ENCODE measurements around the gene RABGEF1.
"Not testable (repeated sequence)": the region's sequence is repeated elsewhere in the genome, so short reads cannot be mapped to it uniquely, and the experiment has no call there.

RABGEF1 gene

DNA sequence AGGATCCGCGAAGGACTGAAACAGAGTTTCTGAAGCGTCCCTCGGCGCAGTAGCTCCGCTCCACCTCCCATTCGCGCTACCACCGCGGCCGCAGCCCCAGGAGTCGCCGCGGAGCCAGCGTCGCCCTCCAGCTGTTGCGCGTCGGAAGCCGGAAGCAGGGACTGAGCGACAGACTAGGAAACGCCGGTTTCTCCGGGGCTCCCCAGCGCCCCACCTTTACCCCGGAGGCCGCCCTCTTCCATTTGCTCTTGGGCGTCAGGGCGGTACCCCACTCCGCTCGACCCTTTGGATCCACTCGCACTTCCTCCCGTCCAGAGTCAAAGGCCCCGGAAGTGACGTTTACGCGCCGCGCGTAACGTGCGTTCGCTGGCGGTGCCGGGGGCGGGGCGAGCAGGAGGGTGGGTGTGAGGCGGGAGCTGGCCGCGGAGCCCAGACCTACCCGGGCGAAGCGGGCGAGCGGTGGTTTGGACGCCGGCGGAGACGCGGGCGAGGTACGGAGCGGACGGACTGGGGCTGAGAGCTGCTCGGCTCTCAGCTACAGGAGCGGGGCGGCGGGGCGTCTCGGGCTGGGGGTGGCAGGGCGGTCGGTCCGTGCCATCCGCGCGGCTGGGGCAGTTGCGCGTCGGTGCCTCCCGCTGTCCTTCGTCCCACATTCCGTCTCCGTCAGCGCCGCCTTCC is at the start of gene RABGEF1:
TSS of gene RABGEF1 (plus strand) at position 432 of the 678 bp plus-strand sequence. CDS start 31,167 bp downstream, outside the sequence.
- DNase-seq, result peak; percentile 99

GRCh38 chr7:66693331-66693730 is 47.2 kb upstream of the RABGEF1 start:
- DNase-seq, result no peak

- DNase-seq, result no peak
Observed at GRCh38 chr7:66694286-66694685, 46.2 kb upstream of the RABGEF1 start.

DNA sequence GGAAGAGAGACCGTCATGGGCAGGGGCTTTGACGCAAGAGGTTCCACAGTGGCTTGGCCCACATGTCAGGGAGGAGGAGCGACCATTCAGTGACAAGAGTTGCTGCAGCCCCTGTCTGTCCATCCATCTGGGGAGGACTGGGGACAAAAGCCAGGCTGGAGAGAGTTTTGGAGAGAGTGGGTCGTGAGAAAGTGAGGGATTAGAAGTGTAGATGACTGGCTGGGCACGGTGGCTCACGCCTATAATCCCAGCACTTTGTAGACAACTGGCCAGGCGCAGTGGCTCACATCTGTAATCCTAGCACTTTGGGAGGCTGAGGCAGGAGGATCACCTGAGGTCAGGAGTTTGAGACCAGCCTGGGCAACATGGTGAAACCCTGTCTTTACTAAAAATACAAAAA is 45.1 kb upstream of the RABGEF1 start:
- DNase-seq, result not testable (repeated sequence)

DNA sequence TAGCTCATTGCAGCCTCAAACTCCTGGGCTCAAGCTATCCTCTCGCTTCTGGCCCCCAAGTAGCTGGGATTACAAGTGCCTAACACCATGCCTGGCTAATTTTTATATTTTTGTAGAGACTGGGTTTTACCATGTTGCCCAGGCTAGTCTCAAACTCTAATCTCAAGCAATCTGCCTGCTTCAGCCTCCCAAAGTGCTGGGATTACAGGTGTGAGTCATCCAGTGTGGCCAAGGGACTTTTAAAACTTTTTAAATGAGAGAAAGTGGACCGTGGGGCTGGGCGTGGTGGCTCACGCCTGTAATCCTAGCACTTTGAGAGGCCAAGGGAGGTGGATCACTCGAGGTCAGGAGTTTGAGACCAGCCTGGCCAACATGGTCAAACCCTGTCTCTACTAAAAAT is 44.4 kb upstream of the RABGEF1 start:
- DNase-seq, result not testable (repeated sequence)

DNA sequence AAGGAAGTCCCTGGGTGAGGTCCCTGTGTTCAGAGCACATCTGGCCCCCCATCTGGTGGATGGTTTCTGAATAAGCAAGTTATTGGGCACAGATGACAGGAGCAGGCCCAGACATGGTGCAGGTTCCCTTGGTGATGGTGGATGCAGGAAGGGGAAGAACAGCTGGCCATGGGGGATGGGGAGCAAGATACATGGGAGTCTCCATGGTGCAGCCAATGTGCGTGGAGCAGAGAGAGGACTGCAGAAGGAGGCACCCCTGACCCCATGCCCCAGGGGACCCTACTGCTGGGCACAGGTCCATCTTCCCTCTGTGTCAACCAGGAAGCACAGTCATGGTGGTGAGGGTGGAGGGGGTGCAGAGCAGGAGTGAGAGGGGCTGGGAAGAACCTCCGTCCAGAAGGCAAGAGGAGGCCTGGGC is 43.8 kb upstream of the RABGEF1 start:
- DNase-seq, result no peak

- DNase-seq, result no peak
Observed at GRCh38 chr7:66697449-66698438, 42.8 kb upstream of the RABGEF1 start.

DNA sequence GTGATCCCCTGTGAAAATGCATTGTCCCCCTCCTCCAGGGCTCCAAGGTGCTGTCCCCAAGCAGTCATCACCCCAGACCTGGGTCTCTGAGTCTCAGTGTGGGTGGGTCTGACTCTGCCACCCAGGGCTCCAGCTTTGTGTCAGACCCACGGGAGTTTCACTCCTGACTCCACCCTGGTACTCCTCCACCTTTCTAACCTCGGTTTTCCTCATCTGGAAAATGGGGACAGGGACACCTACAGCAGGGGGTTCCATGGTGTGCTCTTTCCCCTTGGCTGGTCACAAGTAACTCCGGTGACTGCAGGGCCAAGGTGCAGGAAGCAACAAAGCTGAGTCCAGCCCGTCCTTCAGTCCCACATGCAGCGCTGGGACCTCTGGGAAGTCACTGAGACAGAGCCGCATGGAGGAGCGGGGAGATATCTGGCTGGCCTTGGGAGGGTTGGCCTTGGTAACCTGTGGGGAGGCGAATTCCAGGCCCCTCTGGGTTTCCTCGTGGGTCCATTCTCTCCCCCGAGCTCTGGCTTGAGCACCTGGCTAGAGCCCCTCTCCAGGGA is 41.8 kb upstream of the RABGEF1 start:
- no peak for DNase-seq

DNA sequence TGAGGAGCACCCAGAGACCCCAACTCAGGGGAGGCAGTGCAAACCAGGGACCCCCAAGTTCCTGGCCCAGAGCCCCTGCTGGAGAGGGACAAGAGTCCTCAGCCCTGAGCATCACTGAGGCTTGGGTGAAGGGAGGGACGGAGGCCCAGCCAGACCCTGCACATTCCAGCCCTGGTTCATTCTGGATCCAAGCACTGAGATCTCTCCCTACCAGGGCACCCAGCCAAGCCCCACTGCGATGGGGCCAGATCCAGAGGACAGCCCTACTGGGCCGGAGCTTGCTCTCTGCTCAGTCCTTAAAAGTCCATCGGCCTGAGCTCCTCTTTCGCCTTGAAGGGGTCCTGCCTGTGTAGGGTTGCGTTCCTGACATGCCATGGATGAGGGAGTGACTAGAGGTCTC is 40.5 kb upstream of the RABGEF1 start:
- DNase-seq, result no peak

GRCh38 chr7:66700633-66701131 is 39.9 kb upstream of the RABGEF1 start:
- no peak for DNase-seq

DNA sequence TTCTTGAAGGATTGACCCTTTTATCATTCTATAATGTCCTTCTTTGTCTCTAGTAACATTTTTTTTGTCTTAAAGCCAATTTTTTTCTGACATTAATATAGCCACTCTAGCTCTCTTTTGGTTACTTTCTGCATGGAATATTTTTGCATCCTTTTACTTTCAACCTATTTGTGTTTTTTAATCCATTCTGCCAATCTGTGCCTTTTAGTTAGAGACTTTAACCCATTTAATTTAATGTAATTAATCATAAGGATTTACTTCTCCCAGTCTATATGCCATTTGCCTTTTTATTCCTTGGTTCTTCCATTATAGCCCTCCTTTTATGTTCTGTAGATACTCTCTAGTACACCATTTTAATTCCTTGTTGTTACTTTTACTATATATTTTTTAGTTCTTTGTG is 32.7 kb upstream of the RABGEF1 start:
- DNase-seq, result no peak

DNA sequence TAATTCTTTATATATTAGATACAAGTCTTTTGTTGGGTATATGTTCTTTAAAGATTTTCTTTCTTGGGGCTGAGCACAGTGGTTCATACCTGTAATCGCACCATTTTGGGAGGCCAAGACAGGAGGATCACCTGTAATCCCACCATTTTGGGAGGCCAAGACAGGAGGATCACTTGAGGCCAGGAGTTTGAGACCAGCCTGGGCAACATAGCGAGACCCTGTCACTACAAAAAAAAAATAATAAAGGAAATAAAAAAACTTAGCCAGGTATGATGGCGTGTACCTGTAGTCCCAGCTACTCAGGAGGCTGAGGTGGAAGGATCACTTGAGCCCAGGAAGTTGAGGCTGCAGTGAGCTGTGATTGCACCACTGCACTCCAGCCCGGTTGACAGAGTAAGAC is 29.8 kb upstream of the RABGEF1 start:
- DNase-seq, result not testable (repeated sequence)

DNA sequence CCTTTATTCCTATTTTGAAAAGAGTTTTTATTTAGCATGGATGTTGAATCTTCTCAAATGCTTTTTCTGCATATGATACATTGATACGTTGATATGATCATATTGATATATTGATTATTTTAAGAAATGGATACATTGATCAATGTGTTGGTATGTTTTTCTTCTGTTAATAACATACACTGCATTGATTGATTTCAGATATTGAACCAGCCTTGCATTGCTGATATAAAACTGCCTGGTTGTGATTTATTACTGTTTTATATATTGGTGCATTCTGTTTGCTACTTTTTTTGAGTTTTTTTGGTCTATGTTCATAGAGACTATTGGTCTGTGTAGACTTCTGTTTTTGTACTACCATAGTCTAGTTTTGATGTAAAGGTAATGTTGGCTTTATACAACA is 26.8 kb upstream of the RABGEF1 start:
- no peak for DNase-seq

- not testable (repeated sequence) for DNase-seq
Observed at GRCh38 chr7:66716634-66717033, 23.9 kb upstream of the RABGEF1 start.

DNA sequence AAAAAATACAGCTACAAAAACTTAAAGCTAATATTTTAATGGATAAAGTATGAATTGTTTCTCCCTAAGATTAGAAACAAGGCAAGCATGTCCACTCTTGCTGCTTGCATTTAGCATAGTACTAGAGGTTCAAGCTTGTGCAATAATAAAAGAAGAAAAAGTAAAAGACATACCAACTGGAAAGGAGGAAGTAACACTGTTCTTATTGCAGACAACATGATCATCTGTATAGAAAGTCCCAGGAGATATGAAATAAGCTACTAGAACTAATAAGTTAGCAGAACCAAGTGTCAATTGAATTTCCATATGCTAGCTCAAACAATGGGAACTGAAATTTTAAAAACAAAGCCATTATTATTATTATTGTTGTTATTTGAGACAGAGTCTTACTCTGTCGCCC is 20.0 kb upstream of the RABGEF1 start:
- no peak for DNase-seq

DNA sequence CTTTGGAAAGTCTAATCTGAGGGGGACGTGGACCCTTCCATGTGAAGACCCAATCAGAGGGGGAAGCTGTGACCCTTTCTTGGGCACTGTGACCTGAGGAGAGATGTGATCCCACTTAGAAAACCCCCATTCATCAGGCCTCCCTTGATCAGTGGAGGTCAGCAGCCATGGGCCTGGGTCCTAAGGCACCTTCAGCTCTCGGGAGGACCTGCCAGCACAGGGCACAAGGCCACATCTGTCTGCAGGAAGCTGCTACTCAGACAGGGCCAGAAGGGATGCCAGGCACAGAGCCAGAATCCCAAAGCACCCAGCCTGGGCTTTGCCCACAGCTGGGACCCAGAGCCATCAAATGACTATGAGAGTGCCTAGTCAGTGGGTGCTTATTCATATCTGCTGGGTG is 14.7 kb upstream of the RABGEF1 start:
- no peak for DNase-seq

- no peak for DNase-seq
Observed at GRCh38 chr7:66727058-66727457, 13.5 kb upstream of the RABGEF1 start.

- no peak for DNase-seq
Observed at GRCh38 chr7:66728571-66728970, 12.0 kb upstream of the RABGEF1 start.

- DNase-seq, result no peak
Observed at GRCh38 chr7:66729274-66729673, 11.3 kb upstream of the RABGEF1 start.

GRCh38 chr7:66731986-66732385 is 8.5 kb upstream of the RABGEF1 start:
- DNase-seq, result no peak

GRCh38 chr7:66732439-66732838 is 8.1 kb upstream of the RABGEF1 start:
- no peak for DNase-seq

- DNase-seq, result no peak
Observed at GRCh38 chr7:66734006-66734405, 6.5 kb upstream of the RABGEF1 start.

GRCh38 chr7:66735154-66735553 is 5.4 kb upstream of the RABGEF1 start:
- no peak for DNase-seq

DNA sequence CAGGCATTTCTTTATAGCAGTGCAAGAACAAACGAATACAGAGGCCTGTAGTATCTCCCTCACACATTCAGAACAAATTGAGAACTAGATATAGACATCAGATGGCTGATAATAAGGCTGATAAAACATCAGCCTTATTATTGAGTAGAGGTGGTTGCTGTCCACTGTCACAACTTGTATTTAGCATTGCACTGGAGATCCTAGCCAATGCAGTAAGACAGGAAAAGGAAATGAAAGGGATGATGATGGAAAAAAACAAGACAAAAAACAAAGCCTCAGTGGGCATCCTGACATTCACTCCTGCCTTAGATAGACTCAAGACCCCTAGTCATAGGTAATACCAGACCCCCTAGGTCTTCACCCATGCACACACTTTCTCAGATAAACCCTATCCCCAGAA is 4.7 kb upstream of the RABGEF1 start:
- no peak for DNase-seq
